Measurements from ENCODE around the gene B4GALT3. TPM values are rescaled to one million over a fixed set of nuclear protein-coding genes. Genes with fewer than 3 reads are reported as not detected.

The B4GALT3 gene
- 88.8 and 92.4 TPM in 2 replicates for polyA plus RNA-seq (2013)

DNA sequence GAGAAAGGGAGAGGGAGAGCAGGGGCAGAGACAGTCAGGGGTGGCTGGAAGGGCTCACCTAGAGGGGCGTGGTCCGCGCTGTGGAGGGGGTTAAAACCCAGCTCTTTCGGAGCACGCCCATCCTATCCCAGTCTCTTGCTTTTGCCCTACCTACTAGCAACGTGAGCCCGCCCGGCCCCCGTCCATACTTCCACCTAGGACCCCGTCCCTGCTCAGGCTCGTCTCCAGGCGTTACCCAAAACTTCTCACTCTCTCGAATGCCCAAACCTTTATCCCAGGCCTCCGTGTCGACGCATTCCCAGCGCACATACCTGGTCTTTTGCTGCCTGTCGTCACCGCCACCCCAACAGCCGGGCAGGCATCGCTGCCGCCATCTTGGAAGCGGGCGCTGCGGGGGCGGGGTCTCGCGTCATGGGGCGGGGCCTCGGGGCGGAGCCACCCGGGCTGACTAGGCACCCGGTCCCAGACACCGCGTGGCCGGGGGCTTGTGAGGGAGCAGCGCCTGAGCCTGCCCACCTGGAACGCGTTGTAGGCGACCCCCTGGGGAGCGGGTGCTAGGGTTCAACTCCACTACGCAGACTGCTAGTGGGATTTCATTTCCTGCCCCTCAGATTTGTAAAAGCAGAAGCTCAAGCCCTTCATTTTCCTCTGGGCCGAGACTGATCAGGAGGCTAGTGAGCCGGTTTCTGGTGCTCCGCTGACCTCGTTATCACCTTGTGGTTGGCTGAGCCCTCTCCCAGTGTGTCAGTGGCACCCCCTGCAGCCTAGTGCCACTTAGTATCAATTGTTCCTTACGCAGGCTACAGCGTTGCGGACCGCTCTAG, at the start of gene B4GALT3:
TSS of gene B4GALT3 (minus strand) at position 396 of the 824 bp plus-strand sequence. CDS start 1,447 bp downstream, outside the sequence.
- H3K4me1 ChIP-seq (ENCODE audit: control insufficient read depth in 1 of 2, insufficient read depth in 2 of 2, low read length in 2 of 2): peaks cover 6 to 8% of the 10 kb centered on the region in 2 experiments
- no peaks in the 10 kb centered on the region for H3K27me3 ChIP-seq (ENCODE audit: insufficient read depth, low read length)
- peak within 1 kb of the TSS; percentile 87 for H4K12ac ChIP-seq (ENCODE audit: low read depth, low read length)
- H3K14ac ChIP-seq (ENCODE audit: low read length): peak within 1 kb of the TSS; percentile 96
- H3K9ac ChIP-seq (ENCODE audit: low read length): peak within 1 kb of the TSS; percentile 87
- H3K9me3 ChIP-seq (ENCODE audit: insufficient read depth, low read depth, low read length): peaks cover 2% of the 10 kb centered on the region
- H3K79me2 ChIP-seq (ENCODE audit: control insufficient read depth, insufficient read depth, low read length, poor library complexity): peaks cover 8% of the 10 kb centered on the region
- H3K23ac ChIP-seq (ENCODE audit: low read length): no peak within 1 kb of the TSS
- WGBS (ENCODE audit: extremely low coverage, insufficient coverage, insufficient read length): no CpG with 5 or more reads among the region's 50 CpGs
- peak; percentile 80 to 87 for DNase-seq
- peaks cover 19 to 27% of the 10 kb centered on the region in 2 experiments for H3K36me3 ChIP-seq (ENCODE audit: control insufficient read depth in 1 of 2, insufficient read depth in 2 of 2, low read length in 2 of 2)
- peak within 1 kb of the TSS; percentile 92 for H4K91ac ChIP-seq (ENCODE audit: low read depth, low read length)
- peak within 1 kb of the TSS; percentile 53 for H3K4ac ChIP-seq (ENCODE audit: low read depth, low read length)
- H3K4me3 ChIP-seq (ENCODE audit: low read depth, low read length): peak within 1 kb of the TSS; percentile 91
- H3K79me1 ChIP-seq (ENCODE audit: low read length): peaks cover 8% of the 10 kb centered on the region
- H3K4me2 ChIP-seq (ENCODE audit: low read length): peak within 1 kb of the TSS; percentile 97
- peak within 1 kb of the TSS; percentile 12 for H2AK5ac ChIP-seq (ENCODE audit: low read length)
- H2BK120ac ChIP-seq (ENCODE audit: insufficient read depth, low read length, poor library complexity): peak within 1 kb of the TSS; percentile 88
- peak within 1 kb of the TSS; percentile 82 for H2BK5ac ChIP-seq (ENCODE audit: low read depth, low read length, poor library complexity)
- peak within 1 kb of the TSS; percentile 98 for H3K18ac ChIP-seq (ENCODE audit: low read length)
- H2BK12ac ChIP-seq (ENCODE audit: low read length): no peak within 1 kb of the TSS
- peak within 1 kb of the TSS; percentile 96 for H4K8ac ChIP-seq (ENCODE audit: low read depth, low read length)
- H3K27ac ChIP-seq (ENCODE audit: low read depth, low read length): peak within 1 kb of the TSS; percentile 31
- peak within 1 kb of the TSS; percentile 95 for H2AFZ ChIP-seq (ENCODE audit: insufficient read depth, low read length, poor library complexity)

DNA sequence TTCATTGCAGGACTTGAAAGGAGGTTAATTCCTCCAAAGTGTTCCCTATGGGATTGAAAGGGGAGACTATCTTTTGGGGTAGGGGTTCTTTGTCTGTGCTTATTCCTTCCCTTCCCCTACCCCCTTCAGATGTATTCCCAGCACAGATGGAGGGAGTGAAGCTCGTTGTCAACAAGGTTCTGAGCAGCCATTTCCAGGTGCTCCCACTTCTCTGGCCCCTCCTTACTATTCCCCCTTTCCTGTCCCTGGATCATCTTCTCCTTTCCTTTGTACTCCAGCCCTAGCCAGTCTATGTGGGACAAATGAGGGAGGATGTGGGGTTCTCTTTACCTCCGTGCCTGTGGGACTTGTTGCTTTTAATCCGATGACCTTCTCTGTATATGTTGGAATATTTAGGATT, 49.5 kb upstream of the B4GALT3 start:
- Histone ChIP-seq H3K9ac (ENCODE audit: low read length) (no peak overlapping the region), H2AK5ac (ENCODE audit: low read length) (peak overlapping the region; percentile 32), H2BK5ac (ENCODE audit: low read depth, low read length, poor library complexity) (peak overlapping the region; percentile 11), H3K4ac (ENCODE audit: low read depth, low read length) (no peak overlapping the region), H2AFZ (ENCODE audit: insufficient read depth, low read length, poor library complexity) (peak overlapping the region; percentile 93), H3K23ac (ENCODE audit: low read length) (no peak overlapping the region), H3K79me1 (ENCODE audit: low read length) (peaks cover 22% of the 10 kb centered on the region), H3K4me3 (ENCODE audit: low read depth, low read length) (no peak overlapping the region), H3K36me3 (ENCODE audit: control insufficient read depth in 1 of 2, insufficient read depth in 2 of 2, low read length in 2 of 2) (peaks cover 10 to 17% of the 10 kb centered on the region in 2 experiments), H2BK120ac (ENCODE audit: insufficient read depth, low read length, poor library complexity) (peak overlapping the region; percentile 44), H4K91ac (ENCODE audit: low read depth, low read length) (peak overlapping the region; percentile 98), H3K79me2 (ENCODE audit: control insufficient read depth, insufficient read depth, low read length, poor library complexity) (peaks cover 5% of the 10 kb centered on the region), H3K27me3 (ENCODE audit: insufficient read depth, low read length) (no peaks in the 10 kb centered on the region), H3K27ac (ENCODE audit: low read depth, low read length) (no peak overlapping the region), H3K4me1 (ENCODE audit: control insufficient read depth in 1 of 2, insufficient read depth in 2 of 2, low read length in 2 of 2) (peaks cover 23 to 27% of the 10 kb centered on the region in 2 experiments), H3K9me3 (ENCODE audit: insufficient read depth, low read depth, low read length) (no peaks in the 10 kb centered on the region), H3K14ac (ENCODE audit: low read length) (peak overlapping the region; percentile 70), H2BK12ac (ENCODE audit: low read length) (peak overlapping the region; percentile 68), H3K4me2 (ENCODE audit: low read length) (peak overlapping the region; percentile 85), H4K12ac (ENCODE audit: low read depth, low read length) (peak overlapping the region; percentile 84), H3K18ac (ENCODE audit: low read length) (no peak overlapping the region), H4K8ac (ENCODE audit: low read depth, low read length) (peak overlapping the region; percentile 98)
- WGBS (ENCODE audit: extremely low coverage, insufficient coverage, insufficient read length): no CpG with 5 or more reads among the region's 3 CpGs
- no peak for DNase-seq

DNA sequence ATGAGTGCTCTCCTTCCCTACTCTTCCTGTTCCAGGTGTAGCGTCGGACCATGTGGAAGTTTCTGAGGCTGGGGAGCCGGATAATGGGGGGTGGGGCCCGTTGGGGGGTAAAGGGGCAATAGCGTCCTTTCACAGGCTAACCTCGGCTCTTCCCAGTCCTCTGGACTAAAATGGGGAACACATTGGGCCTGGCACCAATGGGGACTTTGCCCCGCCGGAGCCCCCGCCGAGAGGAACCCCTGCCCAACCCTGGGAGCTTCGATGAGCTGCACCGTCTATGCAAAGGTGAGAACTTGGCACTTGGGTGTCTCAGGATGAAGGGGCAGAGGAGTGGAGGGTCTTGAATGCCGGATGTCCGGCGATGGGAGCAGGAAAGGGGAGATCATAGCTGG, 49.0 kb upstream of the B4GALT3 start:
- H3K4ac ChIP-seq (ENCODE audit: low read depth, low read length): peak overlapping the region; percentile 49
- peak overlapping the region; percentile 81 for H2BK120ac ChIP-seq (ENCODE audit: insufficient read depth, low read length, poor library complexity)
- H4K8ac ChIP-seq (ENCODE audit: low read depth, low read length): peak overlapping the region; percentile 98
- peaks cover 22% of the 10 kb centered on the region for H3K79me1 ChIP-seq (ENCODE audit: low read length)
- H3K27me3 ChIP-seq (ENCODE audit: insufficient read depth, low read length): no peaks in the 10 kb centered on the region
- DNase-seq: no peak
- peak overlapping the region; percentile 93 for H2AFZ ChIP-seq (ENCODE audit: insufficient read depth, low read length, poor library complexity)
- peak overlapping the region; percentile 78 for H3K4me3 ChIP-seq (ENCODE audit: low read depth, low read length)
- peaks cover 10 to 17% of the 10 kb centered on the region in 2 experiments for H3K36me3 ChIP-seq (ENCODE audit: control insufficient read depth in 1 of 2, insufficient read depth in 2 of 2, low read length in 2 of 2)
- peak overlapping the region; percentile 54 for H2BK5ac ChIP-seq (ENCODE audit: low read depth, low read length, poor library complexity)
- peaks cover 23 to 27% of the 10 kb centered on the region in 2 experiments for H3K4me1 ChIP-seq (ENCODE audit: control insufficient read depth in 1 of 2, insufficient read depth in 2 of 2, low read length in 2 of 2)
- H3K23ac ChIP-seq (ENCODE audit: low read length): no peak overlapping the region
- H3K14ac ChIP-seq (ENCODE audit: low read length): peak overlapping the region; percentile 90
- H4K12ac ChIP-seq (ENCODE audit: low read depth, low read length): peak overlapping the region; percentile 97
- H2AK5ac ChIP-seq (ENCODE audit: low read length): peak overlapping the region; percentile 63
- peaks cover 5% of the 10 kb centered on the region for H3K79me2 ChIP-seq (ENCODE audit: control insufficient read depth, insufficient read depth, low read length, poor library complexity)
- H2BK12ac ChIP-seq (ENCODE audit: low read length): peak overlapping the region; percentile 88
- H3K27ac ChIP-seq (ENCODE audit: low read depth, low read length): no peak overlapping the region
- H3K9me3 ChIP-seq (ENCODE audit: insufficient read depth, low read depth, low read length): no peaks in the 10 kb centered on the region
- H3K9ac ChIP-seq (ENCODE audit: low read length): peak overlapping the region; percentile 51
- peak overlapping the region; percentile 69 for H3K18ac ChIP-seq (ENCODE audit: low read length)
- H4K91ac ChIP-seq (ENCODE audit: low read depth, low read length): peak overlapping the region; percentile 98
- WGBS (ENCODE audit: extremely low coverage, insufficient coverage, insufficient read length): no CpG with 5 or more reads among the region's 15 CpGs
- H3K4me2 ChIP-seq (ENCODE audit: low read length): peak overlapping the region; percentile 85

DNA sequence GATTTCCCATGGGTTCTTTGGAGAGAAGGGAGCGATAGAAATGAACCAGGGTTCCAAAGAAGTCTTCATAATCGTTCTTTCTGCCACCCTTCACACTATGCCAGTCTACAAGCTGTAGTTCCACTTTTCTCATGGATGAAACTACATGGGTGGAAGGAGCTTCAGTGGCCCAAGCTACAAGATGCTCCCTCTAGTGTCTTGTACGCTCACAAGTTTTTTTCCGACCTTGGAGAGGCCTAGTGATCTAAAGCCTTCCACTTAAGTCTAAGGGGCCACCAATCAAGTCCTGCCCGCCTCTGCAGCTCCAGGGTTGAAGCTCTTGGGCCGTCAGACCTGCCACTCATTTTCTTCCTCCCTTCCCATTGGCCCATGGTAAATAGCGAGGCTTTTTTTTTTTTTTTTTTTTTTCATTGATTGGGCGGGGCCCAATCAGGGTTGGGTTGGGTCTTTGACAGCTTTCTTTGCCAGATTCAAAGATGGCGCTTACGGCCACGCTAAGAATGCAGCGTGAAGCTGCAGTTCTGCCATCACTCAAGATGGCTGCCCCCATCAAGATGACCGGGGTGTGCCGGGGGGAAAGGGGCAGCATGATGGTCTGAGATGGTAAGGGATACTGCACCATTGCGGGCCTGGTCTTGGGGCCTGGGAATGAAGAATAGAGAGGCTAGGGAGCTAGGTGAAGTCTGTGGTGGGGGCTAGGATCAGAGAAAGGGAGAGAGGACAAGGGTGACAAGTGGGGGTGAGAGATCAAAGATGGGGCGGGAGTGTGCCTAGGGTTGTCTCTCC, 48.4 kb upstream of the B4GALT3 start, which contains the start of gene TOMM40L:
TSS of gene TOMM40L (plus strand) at position 527 of the 786 bp plus-strand sequence. CDS start 430 bp downstream, outside the sequence.
- Histone ChIP-seq H3K9ac (ENCODE audit: low read length) (peak within 1 kb of the TSS; percentile 51), H4K8ac (ENCODE audit: low read depth, low read length) (peak within 1 kb of the TSS; percentile 98), H3K23ac (ENCODE audit: low read length) (no peak within 1 kb of the TSS), H3K36me3 (ENCODE audit: control insufficient read depth in 1 of 2, insufficient read depth in 2 of 2, low read length in 2 of 2) (peaks cover 10 to 17% of the 10 kb centered on the region in 2 experiments), H3K27me3 (ENCODE audit: insufficient read depth, low read length) (no peaks in the 10 kb centered on the region), H2BK12ac (ENCODE audit: low read length) (peak within 1 kb of the TSS; percentile 88), H2BK5ac (ENCODE audit: low read depth, low read length, poor library complexity) (peak within 1 kb of the TSS; percentile 54), H4K91ac (ENCODE audit: low read depth, low read length) (peak within 1 kb of the TSS; percentile 98), H4K12ac (ENCODE audit: low read depth, low read length) (peak within 1 kb of the TSS; percentile 97), H3K18ac (ENCODE audit: low read length) (peak within 1 kb of the TSS; percentile 69), H3K27ac (ENCODE audit: low read depth, low read length) (peak within 1 kb of the TSS; percentile 29), H3K4ac (ENCODE audit: low read depth, low read length) (peak within 1 kb of the TSS; percentile 49), H3K4me2 (ENCODE audit: low read length) (peak within 1 kb of the TSS; percentile 85), H3K14ac (ENCODE audit: low read length) (peak within 1 kb of the TSS; percentile 90), H3K4me3 (ENCODE audit: low read depth, low read length) (peak within 1 kb of the TSS; percentile 78), H3K79me1 (ENCODE audit: low read length) (peaks cover 23% of the 10 kb centered on the region), H2BK120ac (ENCODE audit: insufficient read depth, low read length, poor library complexity) (peak within 1 kb of the TSS; percentile 81), H3K79me2 (ENCODE audit: control insufficient read depth, insufficient read depth, low read length, poor library complexity) (peaks cover 5% of the 10 kb centered on the region), H2AFZ (ENCODE audit: insufficient read depth, low read length, poor library complexity) (peak within 1 kb of the TSS; percentile 93), H3K4me1 (ENCODE audit: control insufficient read depth in 1 of 2, insufficient read depth in 2 of 2, low read length in 2 of 2) (peaks cover 23 to 27% of the 10 kb centered on the region in 2 experiments), H3K9me3 (ENCODE audit: insufficient read depth, low read depth, low read length) (no peaks in the 10 kb centered on the region), H2AK5ac (ENCODE audit: low read length) (peak within 1 kb of the TSS; percentile 63)
- DNase-seq: peak; percentile 97 to 99
- WGBS (ENCODE audit: extremely low coverage, insufficient coverage, insufficient read length): no CpG with 5 or more reads among the region's 16 CpGs

Data from trophoblast cell (in vitro differentiated cells and primary cell).